H1 (cell line): ENCODE measurements around the gene MROH7. TPM values are rescaled to one million over a fixed set of nuclear protein-coding genes. Genes with fewer than 3 reads are reported as not detected.

ENCODE experiments used
- CTCF ChIA-PET: fragments of 300-600 bp; sonication (Branson Sonifier 250); formaldehyde crosslinking; loops from one replicate; lab custom pipeline; 2021; ENCODE audit not compliant: partially characterized antibody; lab: Charles Lee
- POLR2A ChIA-PET: fragments of 300-600 bp; sonication (Branson Sonifier 250); formaldehyde crosslinking; loops from one replicate; lab custom pipeline; 2021; ENCODE audit warnings: inconsistent platforms; ENCODE audit not compliant: partially characterized antibody; lab: Charles Lee
- DNase-seq, 2 experiments: peaks; one replicate each; pipeline versions ENCODE4 v3.0.0 to v3.0.0-alpha.2; 2010 to 2022; ENCODE audit warnings: low spot score in 2 of 2, low read depth in 1 of 2, mixed read lengths in 1 of 2
- FAIRE-seq: peaks from 2 replicates; lab custom pipeline; 2011; peaks lifted over from hg19 to GRCh38; lab: Jason Lieb, UNC
- H2AFZ ChIP-seq: 2 replicates; pipeline ENCODE4 v1.8.1; 2012; ENCODE audit warnings: low read length, inconsistent platforms
- H2AK5ac ChIP-seq: 2 replicates; pipeline ENCODE4 v1.6.1; 2013; ENCODE audit warnings: low read depth, low read length
- H2BK120ac ChIP-seq: replicated peaks from 2 replicates; pipeline ENCODE3; 2013; ENCODE audit warnings: low read depth, low read length, inconsistent platforms
- H2BK12ac ChIP-seq: 2 replicates; pipeline ENCODE4 v1.6.1; 2013; ENCODE audit warnings: low read depth, low read length
- H2BK15ac ChIP-seq: 2 replicates; pipeline ENCODE4 v1.6.1; 2013; ENCODE audit warnings: low read length
- H2BK20ac ChIP-seq: 2 replicates; pipeline ENCODE4 v1.6.1; 2013; ENCODE audit warnings: low read length
- H2BK5ac ChIP-seq: 2 replicates; pipeline ENCODE4 v1.6.1; 2013; ENCODE audit warnings: low read depth, low read length
- H3K14ac ChIP-seq: 2 replicates; pipeline ENCODE4 v1.6.1; 2013; ENCODE audit warnings: inconsistent platforms; ENCODE audit not compliant: insufficient read length
- H3K18ac ChIP-seq: 2 replicates; pipeline ENCODE4 v1.6.1; 2013; ENCODE audit warnings: low read length; ENCODE audit errors: extremely low read depth
- H3K23ac ChIP-seq: 2 replicates; pipeline ENCODE4 v1.6.1; 2013; ENCODE audit warnings: inconsistent platforms; ENCODE audit not compliant: insufficient read length
- H3K23me2 ChIP-seq: 2 replicates; pipeline ENCODE4 v1.6.1; 2013; ENCODE audit warnings: low read depth, low read length
- H3K27ac ChIP-seq: 2 replicates; pipeline ENCODE4 v1.6.1; 2011; ENCODE audit warnings: low read depth, low read length, inconsistent platforms
- H3K27me3 ChIP-seq, 4 experiments: replicated peaks in 1 of 4; 1 replicate in 1 of 4; 2 replicates in 3 of 4; pipeline versions ENCODE4 v1.6.1 to v1.8.1; 2011 to 2013; ENCODE audit warnings: low read length in 3 of 4, mild to moderate bottlenecking in 3 of 4, inconsistent platforms in 2 of 4, mixed read lengths in 2 of 4, moderate library complexity in 1 of 4; ENCODE audit not compliant: control insufficient read depth in 3 of 4, insufficient read depth in 3 of 4; ENCODE audit errors: extremely low read depth in 1 of 4
- H3K36me3 ChIP-seq, 4 experiments: 2 replicates each; pipeline versions ENCODE4 v1.6.1 to v1.8.1; 2011 to 2013; ENCODE audit warnings: mild to moderate bottlenecking in 4 of 4, low read length in 3 of 4, moderate library complexity in 2 of 4, control low read depth in 1 of 4, inconsistent platforms in 1 of 4; ENCODE audit not compliant: insufficient read depth in 4 of 4, control insufficient read depth in 2 of 4
- H3K4ac ChIP-seq: replicated peaks from 2 replicates; pipeline ENCODE3; 2013; ENCODE audit warnings: low read length, low read depth, mixed read lengths, inconsistent platforms; ENCODE audit not compliant: insufficient read length
- H3K4me1 ChIP-seq, 4 experiments: replicated peaks in 1 of 4; 1 replicate in 1 of 4; 2 replicates in 3 of 4; pipeline versions ENCODE4 v1.6.1 to v1.8.1; 2011 to 2013; ENCODE audit warnings: low read length in 3 of 4, inconsistent platforms in 2 of 4, mixed read lengths in 1 of 4; ENCODE audit not compliant: insufficient read depth in 4 of 4, control insufficient read depth in 3 of 4
- H3K4me2 ChIP-seq, 2 experiments: 2 replicates each; pipeline versions ENCODE4 v1.6.1 to v1.8.1; 2011 to 2013; ENCODE audit warnings: low read depth in 2 of 2, low read length in 2 of 2, control low read depth in 1 of 2, inconsistent platforms in 1 of 2, mild to moderate bottlenecking in 1 of 2; ENCODE audit not compliant: insufficient read depth in 1 of 2
- H3K4me3 ChIP-seq, 4 experiments: fragments of 200-600, 300-600 bp in 1 of 4; sonication (generic), shearing (Covaris generic), sonication (Bioruptor Twin) in 1 of 4; 2 replicates each; pipeline versions ENCODE4 v1.5.1 to v1.8.1; 2011 to 2016; ENCODE audit warnings: low read length in 4 of 4, low read depth in 3 of 4, control low read depth in 2 of 4, inconsistent platforms in 2 of 4, mild to moderate bottlenecking in 2 of 4, mixed read lengths in 1 of 4, moderate library complexity in 1 of 4; ENCODE audit not compliant: insufficient read depth in 2 of 4; ENCODE audit errors: extremely low read depth in 1 of 4
- H3K56ac ChIP-seq: replicated peaks from 2 replicates; pipeline ENCODE3; 2013; ENCODE audit warnings: low read depth, mild to moderate bottlenecking, mixed read lengths, low read length, inconsistent platforms; ENCODE audit not compliant: insufficient read length
- H3K79me1 ChIP-seq: 2 replicates; pipeline ENCODE4 v1.6.1; 2013; ENCODE audit warnings: low read depth, low read length, control low read depth
- H3K79me2 ChIP-seq, 2 experiments: 2 replicates each; pipeline versions ENCODE4 v1.6.1 to v1.8.1; 2012 to 2013; ENCODE audit warnings: low read length in 2 of 2, mild to moderate bottlenecking in 2 of 2, inconsistent platforms in 1 of 2; ENCODE audit not compliant: insufficient read depth in 2 of 2, control insufficient read depth in 1 of 2
- H3K9ac ChIP-seq, 4 experiments: replicated peaks in 1 of 4; 1 replicate in 1 of 4; 2 replicates in 3 of 4; pipeline versions ENCODE4 v1.6.1 to v1.8.1; 2011 to 2013; ENCODE audit warnings: low read depth in 3 of 4, low read length in 3 of 4, control low read depth in 2 of 4, mild to moderate bottlenecking in 2 of 4, moderate library complexity in 2 of 4, inconsistent platforms in 1 of 4; ENCODE audit errors: extremely low read depth in 1 of 4
- H3K9me3 ChIP-seq, 2 experiments: 2 replicates each; pipeline versions ENCODE4 v1.6.1 to v1.8.1; 2012 to 2013; ENCODE audit warnings: mild to moderate bottlenecking in 2 of 2, moderate library complexity in 2 of 2, control low read depth in 1 of 2, inconsistent platforms in 1 of 2, low read depth in 1 of 2, low read length in 1 of 2, mixed read lengths in 1 of 2; ENCODE audit not compliant: insufficient read depth in 2 of 2
- H4K20me1 ChIP-seq, 2 experiments: replicated peaks in 1 of 2; 2 replicates each; pipeline versions ENCODE3 to v1.8.1; 2011 to 2013; ENCODE audit warnings: inconsistent platforms in 2 of 2, low read length in 2 of 2, mild to moderate bottlenecking in 1 of 2; ENCODE audit not compliant: insufficient read depth in 2 of 2, control insufficient read depth in 1 of 2
- H4K5ac ChIP-seq: 2 replicates; pipeline ENCODE4 v1.6.1; 2013; ENCODE audit warnings: low read length, low read depth, mixed read lengths, inconsistent platforms; ENCODE audit not compliant: insufficient read length
- H4K8ac ChIP-seq: 2 replicates; pipeline ENCODE4 v1.8.0; 2013; ENCODE audit warnings: mild to moderate bottlenecking, moderate library complexity, low read length, inconsistent platforms; ENCODE audit not compliant: insufficient read depth; ENCODE audit errors: extremely low read depth
- H4K91ac ChIP-seq: replicated peaks from 2 replicates; pipeline ENCODE3; 2013; ENCODE audit warnings: low read length, mixed read lengths, inconsistent platforms; ENCODE audit not compliant: insufficient read length
- POLR2AphosphoS5 ChIP-seq: IDR thresholded peaks from 2 replicates; pipeline ENCODE4 v1.6.1; 2011; ENCODE audit warnings: low read depth, low read length
- TAF1 ChIP-seq: IDR thresholded peaks from 2 replicates; pipeline ENCODE4 v1.6.1; 2011; ENCODE audit warnings: mild to moderate bottlenecking, low read depth, low read length
- TBP ChIP-seq: IDR thresholded peaks from 2 replicates; pipeline ENCODE4 v1.6.1; 2011; ENCODE audit warnings: low read depth, low read length, improper control_type of control experiment
- WGBS, 2 experiments: shearing (Covaris generic) in 1 of 2; methylation state at CpG; one replicate each; pipeline versions ENCODE4 v1.1.6 to v1.1.7; 2013 to 2015; ENCODE audit warnings: low lambda C conversion rate in 2 of 2, mixed read lengths in 2 of 2, inconsistent platforms in 1 of 2, low coverage in 1 of 2, missing lambda C conversion rate in 1 of 2; ENCODE audit not compliant: insufficient replicate concordance in 2 of 2, insufficient coverage in 1 of 2, insufficient read length in 1 of 2; ENCODE audit errors: extremely low coverage in 1 of 2, missing lambda C conversion rate in 1 of 2; 5-methylcytosine and 5-hydroxymethylcytosine counted together
- polyA plus RNA-seq, 7 experiments: library from polyadenylated mRNA; depleted of rRNA in 3 of 7; stranded (reverse) in 5 of 7; unstranded in 2 of 7; fragments of >200 nt in 5 of 7; fragments of 200-250 nt in 2 of 7; gene quantifications; 1 replicate in 5 of 7; 2 replicates in 1 of 7; 4 replicates in 1 of 7; pipeline versions ENCODE4 v1.2.1 to v1.2.3, GENCODE V29; 2011 to 2013; ENCODE audit warnings: missing spikeins in 2 of 7, mixed read lengths in 2 of 7
- total RNA-seq: library from RNA; stranded (reverse); fragmentation: NEBNext Ultra II Directional; extraction: Animal tissue kit (Norgen Biotek cat#: 25700); gene quantifications from 2 replicates; pipeline ENCODE4 v1.2.1, GENCODE V29; 2021

Gene MROH7
- total and polyA plus RNA-seq, 2 of the 8 experiments (the other 6 are each of a cell fraction or from before 2014, with no cell fraction given), result 0.07 to 0.20 TPM

- Histone ChIP-seq H3K4me2 (no peak overlapping the region), H3K23ac (no peak overlapping the region), H2BK20ac (no peak overlapping the region), H4K91ac (no peak overlapping the region), H2AFZ (no peak overlapping the region), H3K9ac (no peak overlapping the region), H3K4me3 (no peak overlapping the region), H3K27me3 (no peaks in the 10 kb centered on the region), H4K5ac (no peak overlapping the region), H3K23me2 (no peaks in the 10 kb centered on the region), H3K56ac (no peak overlapping the region), H2BK5ac (peak overlapping the region; percentile 35; the same call in 1 of the 2 replicates), H4K8ac (peak overlapping the region; percentile 14; the same call in 1 of the 2 replicates), H2AK5ac (no peak overlapping the region), H3K4me1 (peaks cover 0 to 3% (median 1%) of the 10 kb centered on the region in 4 experiments; a peak in 5 of 7 replicates), H2BK12ac (no peak overlapping the region), H3K27ac (no peak overlapping the region), H3K36me3 (no peaks in the 10 kb centered on the region), H2BK15ac (no peak overlapping the region), H3K79me2 (no peaks in the 10 kb centered on the region), H2BK120ac (no peak overlapping the region), H3K18ac (no peak overlapping the region), H3K14ac (no peak overlapping the region), H4K20me1 (no peaks in the 10 kb centered on the region), H3K9me3 (no peaks in the 10 kb centered on the region), H3K4ac (no peak overlapping the region), H3K79me1 (no peaks in the 10 kb centered on the region)
- ChIA-PET CTCF (interaction anchor here (0.7 to 1.3 kb wide), 7 partner anchors 9 to 198 kb away, joined by 3 to 6 read pairs (median 3); no protein-coding TSS in a partner anchor), POLR2A (interaction anchor here (0.6 kb wide), 1 partner anchor 558 kb away, joined by 3 read pairs; no protein-coding TSS in a partner anchor)
- FAIRE-seq, result no peak
- DNase-seq, result no peak
- TF ChIP-seq POLR2AphosphoS5 (no peak), TBP (no peak), TAF1 (no peak)
- WGBS, 2 experiments, result 96% methylated on average over 14 of the region's 16 CpGs; no CpG with 5 or more reads in 1 of the 2 experiments
Observed at GRCh38 chr1:54594463-54594862, 47.1 kb upstream of the MROH7 start.
